CD14-positive monocyte (primary cell): ENCODE results near the gene CNOT3. TPM values are rescaled to one million over a fixed set of nuclear protein-coding genes. Genes with fewer than 3 reads are reported as not detected.
A peak's percentile ranks its signal among the peaks of the same experiment; 100 is the strongest.

Source experiments
- DNase-seq, 3 donors: peaks; one replicate each; pipeline ENCODE4 v3.0.0-alpha.2; 2011 to 2022
- H2AFZ ChIP-seq: 2 replicates; pipeline ENCODE4 v1.6.0; 2012; ENCODE audit warnings: mild to moderate bottlenecking, low read depth, low read length, inconsistent platforms; ENCODE audit not compliant: insufficient read depth, poor library complexity, severe bottlenecking
- H3K27ac ChIP-seq, 2 donors: 1 replicate in 1 of 2; 2 replicates in 1 of 2; pipeline ENCODE4 v1.5.1; 2012 to 2013; ENCODE audit warnings: low read length in 2 of 2, control low read depth in 1 of 2, inconsistent platforms in 1 of 2, low read depth in 1 of 2, mild to moderate bottlenecking in 1 of 2
- H3K27me3 ChIP-seq, 2 donors: one replicate each; pipeline versions ENCODE4 v1.6.0 to v1.6.1; 2011 to 2013; ENCODE audit warnings: low read length in 2 of 2; ENCODE audit not compliant: control insufficient read depth in 2 of 2, insufficient read depth in 2 of 2
- H3K36me3 ChIP-seq, 2 donors: replicated peaks in 1 of 2; 1 replicate in 1 of 2; 2 replicates in 1 of 2; pipeline versions ENCODE4 v1.5.1 to v1.6.1; 2012 to 2013; ENCODE audit warnings: low read length in 2 of 2, control low read depth in 1 of 2, inconsistent platforms in 1 of 2, mild to moderate bottlenecking in 1 of 2; ENCODE audit not compliant: insufficient read depth in 2 of 2, control insufficient read depth in 1 of 2
- H3K4me1 ChIP-seq, 2 donors: 1 replicate in 1 of 2; 2 replicates in 1 of 2; pipeline versions ENCODE4 v1.5.1 to v1.6.1; 2012 to 2013; ENCODE audit warnings: low read length in 2 of 2, control low read depth in 1 of 2, inconsistent platforms in 1 of 2, mild to moderate bottlenecking in 1 of 2, moderate library complexity in 1 of 2; ENCODE audit not compliant: insufficient read depth in 2 of 2, control insufficient read depth in 1 of 2
- H3K4me2 ChIP-seq: replicated peaks from 2 replicates; pipeline ENCODE3; 2012; ENCODE audit warnings: low read length, moderate library complexity, mild to moderate bottlenecking; ENCODE audit not compliant: poor library complexity, severe bottlenecking; ENCODE audit errors: extremely low read depth
- H3K4me3 ChIP-seq, 3 experiments: fragments of 200-600 bp in 1 of 3; sonication (generic) in 1 of 3; replicated peaks in 1 of 3; 1 replicate in 2 of 3; 2 replicates in 1 of 3; pipeline ENCODE4 v1.5.1; 2011 to 2013; ENCODE audit warnings: low read length in 3 of 3, mild to moderate bottlenecking in 3 of 3, control low read depth in 2 of 3, low read depth in 2 of 3, inconsistent platforms in 1 of 3, moderate library complexity in 1 of 3
- H3K79me2 ChIP-seq: 2 replicates; pipeline ENCODE4 v1.6.0; 2012; ENCODE audit warnings: mild to moderate bottlenecking, control low read depth, inconsistent platforms, low read length, moderate library complexity; ENCODE audit not compliant: insufficient read depth
- H3K9ac ChIP-seq: 2 replicates; pipeline ENCODE4 v1.6.0; 2017; ENCODE audit warnings: low read length, mild to moderate bottlenecking; ENCODE audit not compliant: insufficient read depth, poor library complexity, severe bottlenecking
- H3K9me3 ChIP-seq, 2 donors: replicated peaks in 1 of 2; 1 replicate in 1 of 2; 2 replicates in 1 of 2; pipeline versions ENCODE4 v1.5.1 to v1.6.1; 2012 to 2013; ENCODE audit warnings: low read length in 2 of 2, control low read depth in 1 of 2; ENCODE audit not compliant: control insufficient read depth in 1 of 2, insufficient read depth in 1 of 2
- H4K20me1 ChIP-seq: 2 replicates; pipeline ENCODE4 v1.6.0; 2012; ENCODE audit warnings: mild to moderate bottlenecking, low read length, control low read depth, moderate library complexity; ENCODE audit not compliant: insufficient read depth
- H3K27ac Mint-ChIP-seq, 7 donors: one replicate each; pipeline ENCODE4 v1.8.0; 2020; ENCODE audit warnings: mild to moderate bottlenecking in 7 of 7, mixed read lengths in 7 of 7, moderate library complexity in 6 of 7, inconsistent platforms in 2 of 7
- H3K27me3 Mint-ChIP-seq, 3 donors: one replicate each; pipeline ENCODE4 v1.8.0; 2021 to 2022; ENCODE audit warnings: low read depth in 3 of 3, mild to moderate bottlenecking in 3 of 3, mixed read lengths in 3 of 3, moderate library complexity in 3 of 3, inconsistent platforms in 1 of 3
- H3K36me3 Mint-ChIP-seq, 2 donors: one replicate each; pipeline ENCODE4 v1.8.0; 2020; ENCODE audit warnings: mixed read lengths in 2 of 2, inconsistent platforms in 1 of 2, mild to moderate bottlenecking in 1 of 2
- H3K4me1 Mint-ChIP-seq: one replicate; pipeline ENCODE4 v1.8.0; 2020; ENCODE audit warnings: mild to moderate bottlenecking, mixed read lengths
- H3K4me3 Mint-ChIP-seq, 2 donors: one replicate each; pipeline ENCODE4 v1.8.0; 2020; ENCODE audit warnings: mild to moderate bottlenecking in 2 of 2, mixed read lengths in 2 of 2, moderate library complexity in 1 of 2
- H3K9me3 Mint-ChIP-seq, 7 donors: one replicate each; pipeline ENCODE4 v1.8.0; 2020 to 2022; ENCODE audit warnings: mixed read lengths in 7 of 7, mild to moderate bottlenecking in 6 of 7, moderate library complexity in 6 of 7, inconsistent platforms in 2 of 7
- WGBS: methylation state at CpG from one replicate; pipeline ENCODE4 v1.1.5; 2013; ENCODE audit warnings: missing lambda C conversion rate; ENCODE audit not compliant: insufficient coverage; 5-methylcytosine and 5-hydroxymethylcytosine counted together
- intact Hi-C, 2 donors: fragments of 100-400 bp; cut with micrococcal nuclease; formaldehyde crosslinking; loops; one replicate each; pipeline versions ENCODE4 v1.15.0 to v1.15.1; 2023
- polyA plus RNA-seq, 3 donors: library from polyadenylated mRNA; depleted of rRNA in 1 of 3; unstranded in 2 of 3; stranded (reverse) in 1 of 3; fragments of 300-500 nt in 2 of 3; fragments of >200 nt in 1 of 3; fragmentation: Illumina TruSeq in 2 of 3; gene quantifications; 1 replicate in 2 of 3; 2 replicates in 1 of 3; pipeline ENCODE4 v1.2.3, GENCODE V29; 2012 to 2021
- TF ChIP-seq, protein P1 (sequence below): fragments of 200-600 bp; IDR thresholded peaks from one replicate; pipeline ENCODE4 v1.8.0; 2022; ENCODE audit warnings: antibody characterized with exemption, mild to moderate bottlenecking

CNOT3 gene
- polyA plus RNA-seq, 3 donors, result 3.0 to 22.5 (median 4.2) TPM

DNA sequence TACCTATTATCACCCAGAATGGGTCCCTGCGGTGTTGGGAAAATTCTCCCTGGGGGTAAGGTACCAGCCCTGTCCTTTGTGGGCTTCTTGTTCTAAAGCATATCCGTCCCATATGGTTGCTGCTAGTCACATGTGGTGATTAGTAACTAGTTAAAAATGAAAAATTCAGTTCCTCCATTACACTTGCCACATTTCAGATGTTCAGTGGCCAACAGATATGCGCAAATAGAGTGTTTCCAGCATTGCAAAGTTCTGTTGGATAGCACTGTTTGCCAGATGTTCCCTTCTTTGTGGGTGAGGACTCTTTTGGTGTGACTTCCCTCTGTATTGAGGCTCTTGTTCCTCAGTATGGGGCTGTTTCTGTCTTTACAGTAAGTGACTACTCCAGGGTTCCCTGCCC lies 3.8 kb downstream of the CNOT3 start:
- Histone ChIP-seq H3K36me3 (peaks cover 64 to 73% of the 10 kb centered on the region in 2 donors), H3K4me3 (no peak overlapping the region), H3K27me3 (no peaks in the 10 kb centered on the region), H3K9me3 (no peaks in the 10 kb centered on the region), H3K9ac (no peak overlapping the region), H2AFZ (no peak overlapping the region), H3K27ac (no peak overlapping the region), H3K4me1 (peaks cover 20 to 31% of the 10 kb centered on the region in 2 donors), H3K4me2 (no peak overlapping the region), H4K20me1 (peaks cover 83% of the 10 kb centered on the region), H3K79me2 (peaks cover 59% of the 10 kb centered on the region)
- peaks cover 31% of the 10 kb centered on the region for H3K4me1 Mint-ChIP-seq
- peaks cover 0 to 4% (median 0%) of the 10 kb centered on the region in 3 donors for H3K27me3 Mint-ChIP-seq
- H3K36me3 Mint-ChIP-seq, result peaks cover 54 to 63% of the 10 kb centered on the region in 2 donors
- H3K4me3 Mint-ChIP-seq, result no peak overlapping the region
- no peak for DNase-seq
- TF ChIP-seq, protein P1, sequence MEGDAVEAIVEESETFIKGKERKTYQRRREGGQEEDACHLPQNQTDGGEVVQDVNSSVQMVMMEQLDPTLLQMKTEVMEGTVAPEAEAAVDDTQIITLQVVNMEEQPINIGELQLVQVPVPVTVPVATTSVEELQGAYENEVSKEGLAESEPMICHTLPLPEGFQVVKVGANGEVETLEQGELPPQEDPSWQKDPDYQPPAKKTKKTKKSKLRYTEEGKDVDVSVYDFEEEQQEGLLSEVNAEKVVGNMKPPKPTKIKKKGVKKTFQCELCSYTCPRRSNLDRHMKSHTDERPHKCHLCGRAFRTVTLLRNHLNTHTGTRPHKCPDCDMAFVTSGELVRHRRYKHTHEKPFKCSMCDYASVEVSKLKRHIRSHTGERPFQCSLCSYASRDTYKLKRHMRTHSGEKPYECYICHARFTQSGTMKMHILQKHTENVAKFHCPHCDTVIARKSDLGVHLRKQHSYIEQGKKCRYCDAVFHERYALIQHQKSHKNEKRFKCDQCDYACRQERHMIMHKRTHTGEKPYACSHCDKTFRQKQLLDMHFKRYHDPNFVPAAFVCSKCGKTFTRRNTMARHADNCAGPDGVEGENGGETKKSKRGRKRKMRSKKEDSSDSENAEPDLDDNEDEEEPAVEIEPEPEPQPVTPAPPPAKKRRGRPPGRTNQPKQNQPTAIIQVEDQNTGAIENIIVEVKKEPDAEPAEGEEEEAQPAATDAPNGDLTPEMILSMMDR, result no peak
- H3K9me3 Mint-ChIP-seq, result peaks cover 0 to 2% (median 0%) of the 10 kb centered on the region in 7 donors
- H3K27ac Mint-ChIP-seq, result peak overlapping the region in 2 of 7 donors; percentile 36 to 60
- no CpG with 5 or more reads among the region's 3 CpGs for WGBS
- intact Hi-C loops, result no loop called here

DNA sequence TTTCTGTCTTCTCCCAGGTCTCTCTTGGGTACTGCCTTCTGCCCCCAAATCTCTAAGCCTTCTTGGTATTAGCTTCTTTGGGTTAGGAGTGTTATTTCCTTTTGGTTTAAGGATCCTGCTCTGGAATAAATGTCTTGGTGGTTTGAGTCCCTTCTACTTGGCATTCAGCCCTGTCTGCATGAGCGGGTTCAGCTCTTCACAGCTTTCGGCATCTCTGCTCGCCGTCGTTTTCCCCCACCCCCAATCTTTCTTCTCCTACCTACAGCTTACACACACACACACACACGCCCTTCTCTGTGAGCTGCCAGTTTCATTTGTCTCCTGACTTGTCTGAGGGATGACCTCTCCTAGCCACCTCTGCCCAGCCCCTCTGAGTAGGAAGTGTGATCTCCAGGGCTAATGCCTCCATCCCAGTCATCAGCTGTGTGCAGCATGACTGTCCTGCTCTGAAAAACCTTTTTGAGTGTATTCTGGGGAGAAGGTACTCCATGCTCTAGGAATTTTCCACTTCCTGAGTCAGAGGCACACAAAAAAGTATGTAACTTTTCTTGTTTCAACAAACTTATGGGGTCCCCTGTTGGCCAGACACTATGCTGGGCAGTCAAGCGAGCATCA lies 4.7 kb downstream of the CNOT3 start:
- intact Hi-C loops, result no loop called here
- Histone ChIP-seq H3K4me2 (no peak overlapping the region), H4K20me1 (peaks cover 92% of the 10 kb centered on the region), H3K79me2 (peaks cover 59% of the 10 kb centered on the region), H3K9me3 (no peaks in the 10 kb centered on the region), H3K4me3 (no peak overlapping the region), H3K9ac (no peak overlapping the region), H2AFZ (no peak overlapping the region), H3K36me3 (peaks cover 73 to 82% of the 10 kb centered on the region in 2 donors), H3K4me1 (peaks cover 16 to 25% of the 10 kb centered on the region in 2 donors), H3K27ac (no peak overlapping the region), H3K27me3 (no peaks in the 10 kb centered on the region)
- TF ChIP-seq, protein P1, result no peak
- DNase-seq, result no peak
- Mint-ChIP-seq H3K36me3 (peaks cover 63 to 73% of the 10 kb centered on the region in 2 donors), H3K27ac (peak overlapping the region in 2 of 7 donors; percentile 47 to 60), H3K4me3 (no peak overlapping the region), H3K9me3 (peaks cover 0 to 2% (median 0%) of the 10 kb centered on the region in 7 donors), H3K4me1 (peaks cover 26% of the 10 kb centered on the region), H3K27me3 (peaks cover 0 to 3% (median 0%) of the 10 kb centered on the region in 3 donors)
- 83% methylated on average over 5 of the region's 7 CpGs for WGBS
